GM21825 (cell line): ENCODE results near the gene ATP5F1D.

ENCODE experiments used
- ATAC-seq: cut with Tn5 transposase; IDR thresholded peaks from one replicate; pipeline ENCODE4 v1.9.1; 2021; ENCODE audit warnings: mild to moderate bottlenecking, moderate library complexity; ENCODE audit not compliant: unreplicated experiment

The ATP5F1D gene

GRCh38 chr19:1220477-1220930 is 21.0 kb upstream of the ATP5F1D start:
- no peak for ATAC-seq

GRCh38 chr19:1220976-1221903 is 20.3 kb upstream of the ATP5F1D start:
- ATAC-seq = no peak

- ATAC-seq = no peak
Observed at GRCh38 chr19:1221904-1222255, 19.7 kb upstream of the ATP5F1D start.

GRCh38 chr19:1222394-1222793 is 19.2 kb upstream of the ATP5F1D start:
- no peak for ATAC-seq

GRCh38 chr19:1223018-1223855 is 18.3 kb upstream of the ATP5F1D start:
- ATAC-seq = no peak

- ATAC-seq = no peak
Observed at GRCh38 chr19:1224047-1224825, 17.3 kb upstream of the ATP5F1D start.

GRCh38 chr19:1224847-1225246 is 16.7 kb upstream of the ATP5F1D start:
- ATAC-seq = no peak

GRCh38 chr19:1225440-1226226 is 15.9 kb upstream of the ATP5F1D start:
- ATAC-seq = no peak

GRCh38 chr19:1226227-1226518 is 15.4 kb upstream of the ATP5F1D start:
- ATAC-seq = no peak

- no peak for ATAC-seq
Observed at GRCh38 chr19:1226522-1227303, 14.8 kb upstream of the ATP5F1D start.

GRCh38 chr19:1227304-1228054 is 14.1 kb upstream of the ATP5F1D start:
- no peak for ATAC-seq

- ATAC-seq = no peak
Observed at GRCh38 chr19:1228161-1228957, 13.2 kb upstream of the ATP5F1D start.

- ATAC-seq = no peak
Observed at GRCh38 chr19:1229056-1229923, 12.3 kb upstream of the ATP5F1D start.

- no peak for ATAC-seq
Observed at GRCh38 chr19:1229924-1230782, 11.4 kb upstream of the ATP5F1D start.

- no peak for ATAC-seq
Observed at GRCh38 chr19:1230783-1231489, 10.6 kb upstream of the ATP5F1D start.
